Dedifferentiated amniotic fluid mesenchymal stem cell (primary cell): ENCODE results near the gene GMCL2.
"Not testable (repeated sequence)": the region's sequence is repeated elsewhere in the genome, so short reads cannot be mapped to it uniquely, and the experiment has no call there.

Experiments
- DNase-seq: peaks from one replicate; pipeline ENCODE4 v3.0.0-alpha.2; 2016; ENCODE audit errors: extremely low spot score

Gene GMCL2

DNA sequence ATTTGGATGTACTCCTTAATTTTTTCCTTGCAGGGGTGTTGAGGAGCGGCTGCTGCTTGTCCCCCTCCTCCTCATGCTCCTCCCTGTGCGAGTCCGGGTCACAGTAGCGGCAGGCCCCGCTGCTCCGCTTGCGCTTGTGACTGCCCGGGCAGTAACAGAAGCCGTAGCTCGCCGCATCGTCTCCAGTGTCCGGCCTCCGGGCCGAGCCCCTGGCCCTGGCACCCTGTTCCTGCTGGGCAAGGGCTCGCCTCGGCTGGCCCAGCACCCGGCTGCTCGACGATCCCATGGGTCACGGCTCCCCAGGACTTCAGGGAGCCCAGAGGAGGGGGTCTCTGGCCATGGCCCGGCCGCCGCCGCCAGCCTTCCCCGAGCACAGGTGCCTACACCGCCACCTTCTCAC is at the start of gene GMCL2:
TSS of gene GMCL2 (minus strand) at position 358 of the 400 bp plus-strand sequence. CDS start at position 286, 72 bp downstream.
- DNase-seq: no peak

GRCh38 chr5:178236679-178237078 is 49.5 kb upstream of the GMCL2 start:
- no peak for DNase-seq

GRCh38 chr5:178236126-178236525 is 49.0 kb upstream of the GMCL2 start:
- no peak for DNase-seq

- no peak for DNase-seq
Measured at GRCh38 chr5:178235588-178235974, 48.4 kb upstream of the GMCL2 start.

- peak; percentile 55 for DNase-seq
Measured at GRCh38 chr5:178234750-178235587, 47.8 kb upstream of the GMCL2 start.

DNA sequence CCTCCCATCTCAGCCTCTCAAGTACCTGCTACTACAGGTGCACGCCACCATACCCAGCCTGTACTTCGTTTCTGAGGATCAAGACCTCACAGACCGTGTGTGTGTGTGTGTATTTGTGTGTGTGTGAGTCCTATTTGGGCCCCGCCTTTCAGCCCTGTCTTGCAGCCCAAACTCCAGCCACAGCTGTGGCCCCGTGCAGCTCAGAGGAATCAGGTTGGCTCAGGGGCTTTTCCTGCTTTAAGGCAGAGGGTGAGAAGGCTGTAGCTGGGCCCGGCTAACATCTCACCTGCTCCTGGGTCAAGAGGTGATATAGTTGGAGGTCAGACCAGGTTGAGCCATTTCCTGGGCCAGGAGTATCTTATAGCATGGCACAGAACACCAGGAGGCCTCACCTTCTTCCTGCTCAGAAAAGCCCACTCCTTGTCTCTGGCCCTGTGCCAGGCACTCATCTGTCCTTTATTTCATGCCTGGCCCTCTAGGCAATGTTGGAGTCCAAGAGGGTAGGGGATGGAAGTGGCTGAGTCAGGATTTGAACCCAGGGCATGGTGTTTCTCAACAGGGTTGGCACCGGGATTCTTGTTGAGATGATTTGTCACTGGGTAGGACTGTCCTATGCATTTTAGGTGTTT is 47.1 kb upstream of the GMCL2 start:
- DNase-seq: no peak

DNA sequence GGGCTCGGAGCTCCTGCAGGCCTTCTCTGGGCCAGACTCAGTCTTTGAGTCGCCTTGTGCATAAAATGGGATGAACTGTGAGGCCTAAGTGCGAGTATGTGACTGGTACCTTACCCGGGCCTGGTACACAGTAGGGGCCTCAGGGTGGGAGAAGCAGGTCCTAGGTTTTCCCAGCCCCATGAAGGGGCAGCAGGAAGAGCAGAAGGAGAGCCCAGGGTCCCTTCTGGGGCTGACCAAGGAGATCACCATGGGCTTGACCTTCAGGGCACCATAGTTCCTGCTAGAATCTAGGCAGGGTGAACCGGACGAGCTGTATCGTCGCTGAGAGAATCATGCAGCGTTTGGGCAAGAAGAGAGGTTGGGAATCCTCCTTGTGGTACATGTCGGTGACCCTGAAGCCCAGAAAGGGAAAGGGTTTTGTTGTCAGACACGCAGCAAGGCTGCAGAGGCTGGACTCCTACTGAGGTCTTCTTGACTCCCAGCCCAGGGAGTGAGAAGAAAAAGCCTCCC is 45.8 kb upstream of the GMCL2 start:
- DNase-seq: no peak

- DNase-seq: peak; percentile 35
Measured at GRCh38 chr5:178232124-178232919, 45.2 kb upstream of the GMCL2 start, which contains the start of gene PHYKPL. Gene PHYKPL (minus strand): TSS chr5:178232802. CDS start chr5:178232550, 252 bp downstream.

DNA sequence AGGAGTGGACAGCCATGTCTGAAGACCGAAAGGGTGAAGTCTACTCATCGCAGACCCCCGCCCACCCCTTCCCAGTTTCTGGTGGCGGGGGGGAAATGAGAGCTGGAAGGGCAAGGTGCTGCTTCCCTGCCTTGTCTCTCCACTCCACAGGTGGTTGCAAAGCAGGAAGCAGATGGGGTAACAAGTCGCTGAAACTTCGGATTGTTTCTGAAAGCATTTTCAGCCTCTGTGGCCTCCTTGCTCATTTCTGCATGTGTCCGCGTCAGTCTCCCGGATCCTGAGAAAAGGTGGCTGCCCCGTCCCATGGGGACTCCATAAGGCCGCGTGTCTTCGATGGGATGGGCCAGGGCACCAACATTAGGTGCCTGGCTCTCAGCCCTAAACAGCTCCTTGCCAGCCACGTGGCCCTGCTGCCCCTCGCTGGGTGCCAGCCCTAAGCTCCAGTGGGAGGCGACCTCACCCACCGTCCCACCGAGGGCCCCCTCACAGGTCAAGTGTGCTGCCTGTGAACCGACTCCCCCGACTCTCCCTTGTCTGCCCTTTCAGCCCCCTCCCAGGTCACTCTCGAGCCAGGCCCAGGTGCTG is 44.5 kb upstream of the GMCL2 start:
- DNase-seq: no peak

DNA sequence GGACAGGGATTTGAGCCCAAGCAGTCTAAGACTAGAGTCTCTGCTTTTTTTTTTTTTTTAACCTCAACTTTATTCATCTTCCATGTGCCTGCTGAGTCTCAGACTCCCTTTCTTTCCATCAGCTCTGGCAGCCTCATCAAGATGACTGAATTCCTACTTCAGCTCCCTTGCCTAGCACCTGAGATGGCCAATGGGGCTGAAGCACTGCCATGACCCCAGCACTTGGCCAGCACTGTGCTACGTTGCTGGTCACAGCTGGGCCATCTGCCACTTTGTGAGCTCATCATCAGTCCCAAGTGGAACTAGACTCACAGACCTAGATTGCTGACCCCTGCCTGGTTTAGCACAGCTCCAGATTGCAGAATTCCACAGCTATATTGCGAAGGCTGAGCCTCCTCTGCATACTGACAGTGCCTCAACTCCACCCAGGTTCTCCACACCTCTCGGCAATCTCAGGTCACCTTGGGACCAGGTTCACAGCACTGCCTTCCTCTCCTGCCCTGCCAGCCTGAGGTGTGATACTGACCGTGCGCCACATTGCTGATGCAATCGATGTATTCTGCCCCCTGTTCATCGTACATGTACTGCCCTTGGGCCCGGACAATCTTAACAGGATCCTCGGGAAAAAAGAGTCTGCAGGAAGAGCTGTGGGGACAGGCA is 43.8 kb upstream of the GMCL2 start:
- no peak for DNase-seq

DNA sequence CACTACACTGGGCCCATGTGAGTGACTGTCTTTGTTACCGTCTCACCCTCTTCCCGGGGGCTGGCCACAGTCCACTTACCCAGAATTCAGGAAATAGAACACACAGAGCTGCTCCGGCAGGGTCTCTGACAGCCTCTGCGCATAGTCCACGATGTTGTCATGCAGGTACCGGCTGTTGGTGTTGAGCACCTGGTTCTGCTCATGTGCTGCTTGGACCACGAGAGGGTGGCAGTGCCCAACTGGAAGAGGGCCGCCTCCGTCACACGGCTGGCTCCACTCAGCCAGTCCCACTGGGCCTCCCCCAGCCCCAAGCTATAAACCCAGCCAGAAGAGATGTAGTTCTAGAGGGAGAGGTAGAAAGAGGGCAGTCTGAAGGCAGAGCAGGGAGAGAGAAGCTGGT is 42.7 kb upstream of the GMCL2 start:
- no peak for DNase-seq

GRCh38 chr5:178229111-178229510 is 41.9 kb upstream of the GMCL2 start:
- not testable (repeated sequence) for DNase-seq

DNA sequence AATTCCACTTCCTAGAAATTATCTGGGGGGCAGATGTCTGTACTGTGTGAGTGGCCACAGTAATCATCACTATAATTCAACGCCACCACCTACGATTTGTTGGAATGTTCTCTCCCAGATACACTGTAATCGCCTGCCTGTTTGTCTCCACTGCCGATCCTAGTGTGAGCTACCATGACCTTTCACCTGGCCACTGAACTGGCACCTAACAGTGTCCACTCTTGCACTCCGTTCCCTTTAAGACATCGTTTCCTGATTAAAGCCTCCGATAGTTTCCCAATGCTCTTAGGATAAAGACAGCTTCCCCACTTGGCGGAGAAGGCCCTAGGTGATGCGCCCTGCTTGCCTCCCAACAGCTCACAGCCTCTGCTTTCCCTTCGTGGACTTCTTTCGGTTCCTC is 41.4 kb upstream of the GMCL2 start:
- no peak for DNase-seq

DNA sequence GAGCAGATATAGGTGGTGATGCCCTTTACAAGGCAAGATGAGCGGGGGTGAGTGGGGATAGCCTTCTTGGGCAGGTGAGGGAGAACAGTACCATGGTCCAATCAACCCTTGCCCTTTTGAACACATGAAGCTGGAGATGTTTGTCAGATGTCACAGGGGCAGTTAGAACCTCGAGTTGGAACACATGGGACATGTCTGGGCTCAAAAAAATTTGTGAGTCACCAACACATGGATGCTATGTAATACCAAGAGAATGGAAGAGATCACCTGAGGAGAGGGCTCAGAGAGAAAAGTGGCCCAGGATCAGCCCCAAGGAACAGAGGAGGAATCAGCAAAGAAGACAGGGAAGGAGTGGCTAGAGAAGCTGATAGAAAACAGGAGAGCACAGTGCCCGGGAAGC is 40.8 kb upstream of the GMCL2 start:
- no peak for DNase-seq

- no peak for DNase-seq
Measured at GRCh38 chr5:178227138-178227659, 40.0 kb upstream of the GMCL2 start.

DNA sequence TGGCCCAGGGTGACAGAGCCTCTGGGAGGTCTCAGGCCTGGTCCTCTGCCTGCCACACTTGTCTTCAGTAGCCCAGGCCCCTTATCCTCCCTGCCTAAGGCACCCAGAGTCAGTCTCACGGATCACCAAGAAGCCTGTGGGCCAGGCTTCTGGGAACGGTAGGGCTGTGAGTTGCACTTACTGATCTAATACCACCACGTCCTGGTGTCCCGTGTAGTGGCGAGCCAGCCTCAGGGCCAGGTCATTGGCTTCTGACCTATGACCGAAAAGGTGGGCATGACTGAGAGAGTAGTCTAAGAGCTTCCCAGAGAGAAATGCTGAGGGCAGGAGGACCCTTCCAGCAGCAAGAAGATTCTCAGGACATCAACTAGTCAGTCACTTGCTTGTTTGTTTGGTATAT is 38.0 kb upstream of the GMCL2 start:
- DNase-seq: no peak

DNA sequence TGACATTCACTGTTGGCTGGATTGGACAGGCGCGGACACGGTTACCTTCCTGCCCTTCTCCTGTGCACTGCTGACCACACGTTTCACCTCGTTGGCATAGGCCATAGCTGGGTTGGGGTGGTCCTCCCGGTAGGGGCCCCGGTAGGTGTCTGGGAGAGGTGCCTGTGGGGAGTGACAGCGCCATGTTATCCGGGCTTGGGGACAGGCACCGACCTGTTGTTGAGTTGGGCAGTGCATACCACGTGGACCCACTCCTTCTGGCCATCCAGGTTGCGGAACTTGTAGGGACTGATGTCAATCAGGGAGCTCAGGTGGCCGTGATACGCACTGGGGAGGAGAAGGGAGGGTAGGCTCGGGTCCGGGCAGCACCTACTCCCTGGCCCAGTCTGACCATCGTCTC is 37.2 kb upstream of the GMCL2 start:
- DNase-seq: no peak

DNA sequence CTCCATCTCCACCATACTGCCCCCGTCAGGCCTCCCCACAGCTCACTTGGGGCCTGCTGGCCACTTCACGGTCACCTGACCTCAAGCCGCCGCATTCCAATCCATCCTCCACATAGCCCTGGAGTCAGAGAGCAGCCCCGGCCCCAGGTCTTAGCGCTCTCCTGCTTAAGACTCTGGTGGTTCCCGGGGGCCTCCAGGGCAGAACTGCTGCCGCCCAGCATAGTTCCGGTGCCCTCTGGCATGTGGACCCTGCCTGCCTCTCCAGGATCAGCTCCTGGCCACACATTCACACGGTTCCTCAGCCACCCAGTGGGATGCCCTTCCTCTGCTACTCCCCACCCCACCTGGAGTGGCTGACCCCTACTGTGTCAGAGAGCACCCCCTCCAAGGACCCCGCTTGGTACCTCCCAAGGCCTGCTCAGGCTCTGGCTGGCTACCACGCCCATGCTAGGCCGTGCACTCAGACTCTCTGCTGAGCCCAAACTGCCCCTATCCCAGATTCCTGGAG is 36.7 kb upstream of the GMCL2 start:
- DNase-seq: no peak

- DNase-seq: no peak
Measured at GRCh38 chr5:178223196-178223773, 36.1 kb upstream of the GMCL2 start.

DNA sequence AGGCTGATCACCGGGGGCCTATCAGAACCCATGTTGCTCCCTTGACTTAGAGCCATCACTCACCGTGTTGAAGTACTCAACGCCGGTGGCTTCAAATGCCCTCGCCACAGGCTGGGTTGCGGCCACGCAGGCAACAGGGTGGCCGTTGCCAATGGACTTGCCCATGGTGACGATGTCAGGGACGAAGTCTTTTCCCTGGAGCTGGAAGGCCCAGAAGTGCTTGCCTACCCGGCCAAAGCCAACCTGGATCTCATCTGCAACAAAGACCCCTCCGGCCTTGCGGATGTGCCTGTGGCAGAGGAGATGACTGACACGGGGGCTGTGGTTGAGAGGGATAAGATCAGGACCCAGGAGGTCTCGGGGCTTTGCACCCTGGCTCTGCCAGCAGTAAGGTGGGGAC is 35.1 kb upstream of the GMCL2 start:
- DNase-seq: no peak
